HCEC 1CT (cell line): ENCODE measurements around the gene DNAH9.

Experiments
- DNase-seq: peaks from one replicate; pipeline ENCODE4 v3.0.0-alpha.2; 2017

The DNAH9 gene

DNA sequence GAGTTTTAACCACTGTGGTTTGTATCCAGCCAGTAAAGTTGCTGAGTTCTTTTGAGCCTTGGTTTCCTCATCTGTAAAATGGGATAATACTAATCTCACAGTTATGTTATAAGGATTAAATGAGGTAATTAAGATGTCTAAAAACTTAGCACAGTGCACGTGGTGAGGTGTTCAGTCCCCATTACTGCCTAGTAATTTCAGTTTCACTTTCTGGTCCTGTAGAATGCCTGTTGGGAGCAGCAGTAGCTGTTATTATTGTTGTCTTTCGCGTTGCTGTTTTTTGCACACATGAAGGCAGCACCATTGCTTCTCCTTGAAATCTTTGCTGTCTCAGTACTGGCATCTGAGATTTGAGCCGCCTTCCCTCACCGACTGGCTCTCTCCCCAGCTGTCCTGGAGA is 182.4 kb downstream of the DNAH9 start:
- DNase-seq = no peak

DNA sequence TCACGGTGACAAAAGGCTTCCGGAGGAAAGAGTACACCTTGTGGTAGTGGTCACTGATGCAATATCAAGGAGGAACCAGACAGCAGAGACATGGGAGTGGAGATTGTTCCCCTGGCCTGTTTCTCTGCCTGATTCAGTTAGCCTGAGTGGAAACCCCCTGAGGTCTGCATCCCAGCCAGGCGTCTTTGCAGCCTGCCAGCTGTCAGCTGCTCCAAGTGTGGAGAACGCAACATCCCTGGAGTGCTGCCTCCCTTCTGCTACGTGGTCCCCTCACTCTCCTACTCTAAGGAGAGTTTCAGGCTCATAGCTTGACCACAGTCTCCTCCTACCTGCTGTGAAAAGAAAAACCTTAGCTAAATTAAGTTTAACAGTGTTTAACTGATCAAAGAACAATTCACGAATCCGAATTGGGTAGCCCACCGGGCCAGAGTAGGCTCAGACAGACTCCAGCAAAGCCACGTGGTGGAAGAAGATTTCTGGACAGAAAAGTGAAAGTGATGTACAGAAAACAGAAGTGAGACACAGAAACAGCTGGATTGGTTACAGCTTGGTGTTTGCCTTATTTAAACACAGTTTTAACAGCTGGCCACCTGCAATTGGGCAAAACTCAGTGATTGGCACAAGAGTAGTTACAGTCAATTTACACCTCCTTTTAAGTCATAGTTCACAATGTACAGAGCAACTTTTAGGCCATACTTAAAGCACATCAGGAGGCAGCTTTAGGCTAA is 188.6 kb downstream of the DNAH9 start:
- no peak for DNase-seq

DNA sequence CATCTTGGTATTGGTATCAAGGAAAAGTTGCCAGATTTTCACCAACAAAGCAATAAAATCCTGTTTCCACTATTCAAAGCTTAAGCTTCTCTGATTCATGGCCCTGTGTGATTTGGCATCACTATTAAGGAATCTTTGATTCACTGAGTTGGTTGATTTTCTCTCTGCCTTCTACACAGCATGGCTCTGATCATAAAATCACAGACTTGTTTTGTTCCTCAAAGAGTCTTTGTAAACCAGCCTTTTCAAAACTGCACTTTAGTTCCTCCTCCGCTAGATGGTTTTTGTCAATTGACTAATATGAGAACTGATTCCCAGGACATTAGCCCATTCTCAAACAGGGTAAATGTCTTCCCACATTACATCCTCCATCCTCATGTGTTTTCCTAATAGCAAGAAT is 197.6 kb downstream of the DNAH9 start:
- no peak for DNase-seq

DNA sequence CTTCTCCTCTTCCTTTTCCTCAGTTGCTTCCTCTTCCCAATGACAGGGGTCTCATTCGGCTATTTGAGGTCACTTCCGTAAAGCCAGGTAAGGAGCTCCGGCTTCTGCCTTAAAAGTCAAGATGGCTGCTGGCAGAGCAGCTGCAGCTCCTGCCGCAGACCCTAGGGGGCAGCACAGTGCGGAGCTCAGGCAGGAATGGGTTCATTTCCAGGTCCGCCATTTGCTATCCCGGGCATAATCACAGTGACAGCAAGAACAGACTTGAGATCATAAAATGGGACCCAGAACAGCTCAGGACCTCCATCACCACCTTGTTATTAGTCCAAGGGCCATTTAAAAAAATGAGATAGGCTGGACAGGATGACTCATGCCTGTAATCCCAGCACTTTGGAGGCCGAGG is 199.5 kb downstream of the DNAH9 start:
- no peak for DNase-seq

DNA sequence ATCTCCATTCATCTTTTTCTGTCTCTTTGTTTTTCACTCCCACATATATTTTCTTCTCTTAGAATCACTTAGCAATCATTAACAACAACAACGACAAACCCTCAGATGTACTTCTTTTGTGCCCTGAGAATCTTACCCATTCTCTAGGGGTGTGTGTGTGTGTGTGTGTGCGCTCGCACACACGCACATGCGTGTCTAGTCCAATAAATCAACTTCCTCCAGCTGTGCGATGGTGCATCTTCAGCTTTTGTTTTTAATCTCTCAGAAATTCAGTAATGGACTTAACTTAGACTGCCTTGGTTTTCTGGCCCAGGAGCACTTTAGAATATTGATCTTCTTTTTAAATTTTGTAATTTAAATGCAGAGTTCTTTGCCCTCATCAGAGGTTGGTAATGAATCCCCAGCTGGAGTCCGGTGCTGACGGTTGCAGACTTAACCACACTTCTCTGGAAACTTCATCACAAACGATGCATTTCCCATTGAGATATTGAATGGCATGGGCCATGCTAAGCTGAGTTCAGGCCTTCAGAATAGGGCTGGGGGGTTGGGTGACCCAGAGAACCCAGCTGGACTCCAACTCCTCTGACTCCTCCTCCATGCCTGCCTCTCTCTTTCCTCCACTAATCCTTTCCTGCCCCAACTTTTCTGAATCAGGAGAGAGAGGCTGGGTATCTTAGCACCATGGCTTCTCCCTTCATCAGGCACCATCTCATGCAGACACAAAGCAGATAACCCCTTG is 205.1 kb downstream of the DNAH9 start:
- no peak for DNase-seq

GRCh38 chr17:11805138-11805537 is 206.9 kb downstream of the DNAH9 start:
- no peak for DNase-seq

- DNase-seq = no peak
Measured at GRCh38 chr17:11805952-11806351, 207.7 kb downstream of the DNAH9 start.

DNA sequence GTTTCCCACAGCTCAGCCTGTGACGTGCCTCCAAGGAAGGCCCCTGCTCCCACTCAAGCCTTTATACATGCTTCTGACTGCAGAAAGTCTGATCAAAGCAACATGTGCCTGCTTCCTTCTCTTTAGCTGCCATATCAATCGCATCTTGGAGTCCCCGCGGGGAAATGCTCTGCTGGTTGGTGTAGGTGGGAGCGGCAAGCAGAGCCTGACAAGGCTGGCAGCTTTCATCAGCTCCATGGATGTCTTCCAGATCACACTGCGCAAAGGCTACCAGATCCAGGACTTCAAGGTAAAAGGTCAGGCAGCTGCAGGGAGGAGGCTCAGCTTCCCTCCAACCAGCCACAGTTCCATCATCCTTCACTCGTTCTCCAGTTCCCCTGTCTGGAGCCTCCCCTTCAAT is 209.3 kb downstream of the DNAH9 start:
- DNase-seq = no peak

DNA sequence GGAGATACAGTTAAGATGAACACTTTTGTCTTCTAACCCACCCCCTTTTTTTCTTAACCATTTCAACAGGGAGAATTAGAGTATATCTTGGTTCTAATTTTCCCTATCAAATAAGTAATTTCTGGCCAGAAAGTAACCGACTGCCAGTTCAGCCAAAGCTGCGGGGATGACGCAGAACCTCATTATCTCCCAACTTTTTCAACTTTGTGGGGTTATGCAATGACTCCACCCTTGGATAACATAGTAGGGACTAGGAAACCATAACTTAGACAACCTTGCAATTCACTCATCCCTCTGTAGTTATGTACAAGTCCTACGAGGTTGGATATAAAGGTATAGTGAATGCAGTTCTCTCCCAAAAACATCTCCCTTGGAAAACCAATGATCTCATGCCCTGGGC is 215.0 kb downstream of the DNAH9 start:
- no peak for DNase-seq

DNA sequence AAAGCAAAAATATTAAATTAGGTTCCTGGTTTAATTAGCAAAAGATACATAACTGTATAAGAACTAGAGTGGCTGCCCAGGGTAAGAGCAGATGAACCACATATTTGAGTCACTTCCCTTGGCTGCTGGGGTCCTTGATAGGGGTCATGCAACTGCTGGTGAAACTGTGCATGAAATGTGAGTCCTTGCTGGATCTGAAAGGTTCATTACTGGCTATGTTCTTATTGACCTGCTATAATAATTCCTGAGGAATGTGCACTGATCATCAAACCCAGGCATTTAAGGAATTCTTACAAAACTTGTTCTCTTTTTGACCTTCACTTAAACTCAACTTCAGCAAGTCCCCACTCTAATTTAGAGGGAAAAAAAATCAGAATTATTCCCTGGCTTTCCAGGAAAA is 215.6 kb downstream of the DNAH9 start:
- no peak for DNase-seq

DNA sequence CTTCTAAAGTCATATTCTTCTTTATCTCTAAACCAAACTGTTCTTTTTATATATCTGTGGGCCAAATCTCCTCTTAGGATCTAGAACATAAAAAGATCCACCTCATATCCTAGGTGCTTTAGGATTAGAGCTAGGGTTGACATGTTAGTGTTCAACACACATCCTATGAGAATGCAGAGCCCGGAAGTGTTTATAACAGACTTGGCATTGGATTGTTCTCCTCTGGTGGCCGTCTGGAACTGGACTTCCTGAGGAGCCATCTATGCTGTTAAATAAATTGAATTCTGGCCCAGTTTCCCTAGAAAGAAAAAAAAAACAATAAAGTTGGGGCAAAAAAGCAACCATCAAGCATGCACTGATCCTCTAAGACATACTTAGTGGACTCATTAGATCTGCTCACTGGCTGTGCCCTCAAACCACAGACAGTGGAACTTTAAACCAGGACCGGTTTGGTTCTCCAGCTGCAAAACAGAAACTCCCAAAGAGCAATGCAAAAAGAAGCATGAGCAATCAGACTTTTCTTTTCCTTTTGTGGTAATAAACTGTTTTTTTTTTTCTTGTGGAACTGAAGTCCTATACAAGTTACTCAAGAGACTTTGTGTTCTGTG is 216.5 kb downstream of the DNAH9 start:
- no peak for DNase-seq

GRCh38 chr17:11816409-11816808 is 218.1 kb downstream of the DNAH9 start:
- DNase-seq = no peak

DNA sequence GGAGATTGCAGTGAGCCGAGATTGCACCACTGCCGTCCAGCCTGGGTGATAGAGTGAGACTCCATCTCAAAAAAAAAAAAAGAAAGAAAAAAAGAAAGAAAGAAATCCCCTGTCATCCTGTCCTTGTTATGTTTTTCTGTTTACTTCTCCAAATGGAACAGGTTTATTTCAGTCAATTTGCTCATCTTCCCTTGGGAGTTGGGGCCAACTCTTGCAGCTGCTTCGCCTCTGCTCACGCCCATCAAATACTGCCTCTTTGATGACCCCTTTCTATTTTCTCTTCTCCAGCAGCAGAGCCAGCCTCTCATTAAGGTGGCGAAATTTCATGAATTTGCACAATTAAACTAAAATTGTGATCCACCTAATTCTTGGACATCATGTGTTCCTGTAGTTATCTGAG is 225.6 kb downstream of the DNAH9 start:
- DNase-seq = no peak

GRCh38 chr17:11825572-11826209 is 227.4 kb downstream of the DNAH9 start:
- DNase-seq = no peak

- DNase-seq = no peak
Measured at GRCh38 chr17:11832401-11833137, 234.3 kb downstream of the DNAH9 start.

DNA sequence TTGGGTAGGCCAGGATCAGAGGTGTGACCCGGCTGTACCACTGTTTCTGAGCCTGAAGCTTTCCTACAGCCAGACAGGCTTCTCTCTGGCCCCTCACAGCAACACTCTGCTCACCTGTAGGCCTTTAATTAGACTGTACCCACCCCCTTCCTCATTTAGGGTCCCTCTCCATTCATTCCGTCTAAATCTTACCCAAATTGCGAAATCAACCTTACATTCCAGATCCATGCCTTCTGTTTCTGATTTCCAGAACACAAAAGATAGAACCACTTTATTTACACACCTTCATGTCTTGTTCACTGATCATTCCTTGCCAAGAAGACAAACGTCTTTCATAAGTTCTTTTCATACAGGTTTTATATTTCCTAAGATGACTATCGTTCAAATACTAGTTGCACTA is 238.2 kb downstream of the DNAH9 start:
- DNase-seq = no peak

DNA sequence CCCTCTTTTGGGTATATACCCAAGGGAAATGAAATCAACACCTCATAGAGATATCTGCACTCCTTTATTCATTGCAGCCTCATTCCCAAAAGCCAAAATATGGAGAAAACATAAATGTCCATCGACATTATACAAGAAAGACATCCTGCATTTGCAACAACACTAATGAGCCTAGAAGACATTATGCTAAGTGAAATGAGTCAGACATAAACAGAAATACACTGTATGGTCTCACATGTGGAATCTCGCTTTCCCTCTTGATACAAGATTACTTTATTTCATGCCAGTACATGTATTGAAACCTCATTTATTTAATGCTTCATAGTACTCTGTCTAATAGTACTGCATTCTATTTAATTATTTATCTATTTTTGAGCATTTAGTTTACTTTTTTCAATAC is 241.8 kb downstream of the DNAH9 start:
- DNase-seq = no peak

GRCh38 chr17:11840831-11841230 is 242.6 kb downstream of the DNAH9 start:
- DNase-seq = no peak

DNA sequence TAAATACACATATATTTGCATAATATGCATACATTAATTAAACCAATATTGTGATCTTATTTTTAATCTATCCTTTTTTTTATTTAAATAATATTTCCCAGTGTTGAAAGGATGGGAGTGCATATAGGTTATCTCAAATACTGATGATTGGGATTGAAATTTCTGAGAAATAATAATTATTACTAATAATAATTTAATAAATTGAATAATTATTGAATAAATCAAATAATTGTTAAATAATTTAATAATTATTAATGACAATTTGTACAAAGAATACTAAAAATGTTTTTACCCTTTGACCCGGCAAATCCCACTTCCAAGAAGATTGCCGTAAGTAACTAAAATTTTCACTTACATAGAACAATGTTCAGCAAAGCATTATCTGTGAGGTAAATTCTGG is 250.1 kb downstream of the DNAH9 start:
- DNase-seq = no peak

DNA sequence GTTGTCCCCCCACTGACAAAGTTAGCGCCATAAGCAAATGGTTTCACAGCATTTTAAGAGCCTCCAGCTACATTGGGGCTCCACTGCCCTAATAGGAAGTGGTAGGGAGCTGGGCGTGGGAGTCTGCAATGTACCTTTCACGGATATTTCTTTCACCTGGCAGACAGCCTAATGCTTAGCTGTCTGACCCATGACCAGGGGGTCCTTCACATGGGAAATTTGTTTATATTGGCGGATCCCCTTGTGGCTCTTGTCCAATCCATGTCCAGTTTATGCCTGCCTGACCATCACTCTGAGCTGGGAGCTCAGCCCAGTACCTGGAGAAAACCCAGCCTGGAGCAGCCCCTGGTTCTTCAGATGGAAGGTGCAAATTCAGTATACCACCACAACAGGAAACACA is 254.0 kb downstream of the DNAH9 start:
- no peak for DNase-seq

DNA sequence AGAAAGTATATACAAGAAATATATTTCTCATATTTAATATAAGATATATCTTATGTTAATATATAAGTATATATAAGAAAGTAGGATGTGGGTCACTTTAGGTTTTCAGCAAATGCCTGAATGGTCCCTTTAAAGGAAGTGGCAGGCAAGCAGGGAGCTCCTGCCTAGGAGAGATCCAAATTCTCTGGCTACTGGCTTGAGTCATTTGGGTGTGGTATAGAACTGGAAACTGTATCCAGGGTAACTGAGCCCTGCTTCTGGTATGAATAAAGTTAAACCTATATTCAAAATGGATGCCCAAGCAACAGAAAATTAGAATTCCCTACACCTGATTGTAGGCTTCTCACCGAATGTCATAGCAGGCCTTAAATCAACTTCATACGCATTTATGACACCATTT is 254.6 kb downstream of the DNAH9 start:
- DNase-seq = no peak

- DNase-seq = no peak
Measured at GRCh38 chr17:11853321-11854151, 255.3 kb downstream of the DNAH9 start.
